Measurements from ENCODE around the gene PNMA8C.
A peak's percentile ranks its signal among the peaks of the same experiment; 100 is the strongest.

The PNMA8C gene

GRCh38 chr19:46428239-46429135, at the start of gene PNMA8C:
Gene PNMA8C, minus strand, starts transcription at chr19:46428936. Its CDS starts 577 bp downstream, at chr19:46428359.
- DNase-seq (ENCODE audit: low spot score): peak; percentile 41

GRCh38 chr19:46475986-46476385, 47.2 kb upstream of the PNMA8C start:
- no peak for DNase-seq (ENCODE audit: low spot score)

- DNase-seq (ENCODE audit: low spot score): no peak
These were observed 45.5 kb upstream of the PNMA8C start for GRCh38 chr19:46474211-46474610.

- no peak for DNase-seq (ENCODE audit: low spot score)
These were observed 43.9 kb upstream of the PNMA8C start for GRCh38 chr19:46472592-46472991.

- no peak for DNase-seq (ENCODE audit: low spot score)
These were observed 43.2 kb upstream of the PNMA8C start for GRCh38 chr19:46471811-46472543.

- no peak for DNase-seq (ENCODE audit: low spot score)
These were observed 42.5 kb upstream of the PNMA8C start, which contains the start of gene PNMA8A for GRCh38 chr19:46471116-46471733. Gene PNMA8A, minus strand, starts transcription at chr19:46471563. Its CDS starts 528 bp downstream, at chr19:46471035.

- DNase-seq (ENCODE audit: low spot score): no peak
These were observed 41.6 kb upstream of the PNMA8C start for GRCh38 chr19:46470376-46470775.

GRCh38 chr19:46469541-46470185, 40.9 kb upstream of the PNMA8C start:
- DNase-seq (ENCODE audit: low spot score): no peak

GRCh38 chr19:46466536-46467196, 37.9 kb upstream of the PNMA8C start:
- DNase-seq (ENCODE audit: low spot score): peak; percentile 5

- no peak for DNase-seq (ENCODE audit: low spot score)
These were observed 34.8 kb upstream of the PNMA8C start for GRCh38 chr19:46463516-46463915.

GRCh38 chr19:46461537-46461936, 32.8 kb upstream of the PNMA8C start:
- DNase-seq (ENCODE audit: low spot score): no peak

- DNase-seq (ENCODE audit: low spot score): no peak
These were observed 32.2 kb upstream of the PNMA8C start for GRCh38 chr19:46460981-46461380.

- no peak for DNase-seq (ENCODE audit: low spot score)
These were observed 31.3 kb upstream of the PNMA8C start for GRCh38 chr19:46460055-46460454.

- DNase-seq (ENCODE audit: low spot score): no peak
These were observed 28.2 kb upstream of the PNMA8C start for GRCh38 chr19:46456930-46457329.

GRCh38 chr19:46454244-46454643, 25.5 kb upstream of the PNMA8C start:
- no peak for DNase-seq (ENCODE audit: low spot score)

- no peak for DNase-seq (ENCODE audit: low spot score)
These were observed 24.9 kb upstream of the PNMA8C start for GRCh38 chr19:46453661-46454060.

GRCh38 chr19:46452186-46452585, 23.4 kb upstream of the PNMA8C start:
- no peak for DNase-seq (ENCODE audit: low spot score)

GRCh38 chr19:46451352-46451751, 22.6 kb upstream of the PNMA8C start:
- DNase-seq (ENCODE audit: low spot score): no peak

- no peak for DNase-seq (ENCODE audit: low spot score)
These were observed 22.0 kb upstream of the PNMA8C start for GRCh38 chr19:46450737-46451136.

GRCh38 chr19:46449228-46449627, 20.5 kb upstream of the PNMA8C start:
- DNase-seq (ENCODE audit: low spot score): no peak

GRCh38 chr19:46448601-46449000, 19.9 kb upstream of the PNMA8C start:
- no peak for DNase-seq (ENCODE audit: low spot score)

GRCh38 chr19:46447824-46448223, 19.1 kb upstream of the PNMA8C start:
- no peak for DNase-seq (ENCODE audit: low spot score)

All from CD4-positive, alpha-beta T cell treated with Interleukin-2 at 100 ng/mL for 4 hours (primary cell).